ENCODE data around the gene PTPRN2. TPM values are rescaled to one million over a fixed set of nuclear protein-coding genes. Genes with fewer than 3 reads are reported as not detected.

Gene PTPRN2
- total RNA-seq, 1 experiment from 2014 or later = 1.7 TPM

- no peaks in the 10 kb centered on the region for H3K9me3 ChIP-seq (ENCODE audit: low read length)
- no peaks in the 10 kb centered on the region for H3K27me3 ChIP-seq (ENCODE audit: low read length)
- H3K27ac ChIP-seq (ENCODE audit: low read length) = no peak overlapping the region
- H3K79me2 ChIP-seq (ENCODE audit: low read length) = no peaks in the 10 kb centered on the region
- no peaks in the 10 kb centered on the region for H3K9me2 ChIP-seq (replicated peaks; ENCODE audit: insufficient read depth, low read length)
- DNase-seq = no peak
- no peak overlapping the region for H3K9ac ChIP-seq (ENCODE audit: low read length)
- H4K20me1 ChIP-seq (ENCODE audit: insufficient read depth, low read depth, low read length) = no peaks in the 10 kb centered on the region
- H3K4me3 ChIP-seq (ENCODE audit: low read length) = no peak overlapping the region
- no peak overlapping the region for H3K4me2 ChIP-seq (ENCODE audit: low read depth, low read length, poor library complexity, severe bottlenecking)
- no peaks in the 10 kb centered on the region for H3K36me3 ChIP-seq (ENCODE audit: insufficient read depth, low read length)
- H3K4me1 ChIP-seq (ENCODE audit: low read length) = no peaks in the 10 kb centered on the region
- no peak overlapping the region for H2AFZ ChIP-seq (ENCODE audit: low read length)
Measured at GRCh38 chr7:158320328-158320727, 267.3 kb downstream of the PTPRN2 start.

DNA sequence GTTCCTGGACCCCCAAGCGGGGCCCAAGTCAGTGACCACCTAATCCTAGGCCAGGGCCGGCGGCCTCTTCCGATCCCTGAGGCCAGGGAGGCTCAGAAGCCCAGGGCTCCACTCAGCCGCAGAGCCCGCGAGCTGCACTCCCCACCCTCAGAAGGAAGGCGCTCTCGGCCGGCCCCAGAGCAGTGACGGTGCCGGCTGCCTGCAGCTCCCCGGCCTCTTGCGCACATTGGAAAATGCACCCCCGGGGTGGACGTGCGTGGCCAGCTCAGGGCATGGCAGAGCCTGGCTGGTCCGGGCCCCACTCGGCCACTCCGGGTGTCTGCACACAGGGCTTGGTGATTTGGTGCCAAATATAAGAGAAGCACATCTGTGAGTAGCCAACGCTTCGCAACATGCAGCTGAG, 269.1 kb downstream of the PTPRN2 start:
- Histone ChIP-seq H3K9me3 (ENCODE audit: low read length) (no peaks in the 10 kb centered on the region), H3K79me2 (ENCODE audit: low read length) (no peaks in the 10 kb centered on the region), H3K9me2 (replicated peaks; ENCODE audit: insufficient read depth, low read length) (no peaks in the 10 kb centered on the region), H4K20me1 (ENCODE audit: insufficient read depth, low read depth, low read length) (no peaks in the 10 kb centered on the region), H3K27ac (ENCODE audit: low read length) (no peak overlapping the region), H3K27me3 (ENCODE audit: low read length) (no peaks in the 10 kb centered on the region), H2AFZ (ENCODE audit: low read length) (no peak overlapping the region), H3K4me2 (ENCODE audit: low read depth, low read length, poor library complexity, severe bottlenecking) (no peak overlapping the region), H3K36me3 (ENCODE audit: insufficient read depth, low read length) (no peaks in the 10 kb centered on the region), H3K9ac (ENCODE audit: low read length) (no peak overlapping the region), H3K4me1 (ENCODE audit: low read length) (no peaks in the 10 kb centered on the region), H3K4me3 (ENCODE audit: low read length) (no peak overlapping the region)
- no peak for DNase-seq

DNA sequence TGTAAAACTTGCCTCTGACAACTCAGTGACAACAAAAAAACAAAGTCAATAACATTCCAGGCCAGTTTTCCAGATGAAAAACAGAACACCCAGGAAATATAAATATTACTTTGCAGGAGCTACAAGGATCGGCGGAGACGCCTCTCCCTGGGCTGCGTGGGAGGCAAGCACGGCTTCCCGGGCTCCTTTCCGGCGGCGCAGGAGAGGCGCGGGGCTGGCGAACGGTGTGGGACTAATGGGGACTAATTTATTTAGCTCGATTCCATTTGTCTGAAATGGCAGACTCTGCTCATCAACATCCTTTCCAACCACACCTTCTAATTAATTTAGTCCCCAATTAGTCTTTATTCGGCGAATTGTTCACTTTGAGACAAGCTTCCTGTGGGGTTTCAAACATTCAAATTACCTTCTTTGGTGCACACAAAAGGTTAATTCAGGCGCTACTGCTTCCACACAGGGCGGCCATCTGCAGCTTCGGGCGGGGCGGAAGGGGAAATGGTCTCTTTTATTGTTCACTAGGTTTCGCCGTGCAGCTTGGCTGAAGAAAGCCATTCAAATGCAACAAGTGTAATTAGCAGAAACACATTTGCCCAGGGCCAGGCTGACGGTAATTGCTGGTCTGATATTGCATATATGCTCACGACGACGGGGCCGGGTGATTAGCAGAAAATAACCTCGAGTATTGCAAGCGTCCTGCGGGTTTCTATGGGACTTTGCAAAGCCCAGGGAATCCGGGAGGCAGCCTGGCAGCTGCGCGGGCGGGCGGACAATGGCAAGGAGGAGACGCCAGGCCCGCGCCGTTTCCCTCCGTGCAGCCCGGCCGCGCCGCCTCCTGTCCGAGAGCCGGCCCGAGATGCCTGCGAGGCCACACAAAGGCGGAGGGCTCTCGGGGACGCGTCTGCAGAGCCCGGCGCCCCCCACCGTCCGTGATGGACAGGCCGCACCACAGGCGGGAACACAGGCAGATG, 270.1 kb downstream of the PTPRN2 start:
- H3K9me3 ChIP-seq (ENCODE audit: low read length) = no peaks in the 10 kb centered on the region; the same call in 1 of the 2 replicates

GRCh38 chr7:158316466-158317031, 271.1 kb downstream of the PTPRN2 start:
- H3K27me3 ChIP-seq (ENCODE audit: low read length) = no peaks in the 10 kb centered on the region
- H3K4me3 ChIP-seq (ENCODE audit: low read length) = no peak overlapping the region
- H3K9me3 ChIP-seq (ENCODE audit: low read length) = no peaks in the 10 kb centered on the region; the same call in 1 of the 2 replicates
- H3K4me1 ChIP-seq (ENCODE audit: low read length) = no peaks in the 10 kb centered on the region
- H3K9ac ChIP-seq (ENCODE audit: low read length) = no peak overlapping the region
- no peak for DNase-seq
- no peaks in the 10 kb centered on the region for H3K79me2 ChIP-seq (ENCODE audit: low read length)
- no peaks in the 10 kb centered on the region for H4K20me1 ChIP-seq (ENCODE audit: insufficient read depth, low read depth, low read length)
- H3K36me3 ChIP-seq (ENCODE audit: insufficient read depth, low read length) = no peaks in the 10 kb centered on the region
- no peak overlapping the region for H3K27ac ChIP-seq (ENCODE audit: low read length)
- no peaks in the 10 kb centered on the region for H3K9me2 ChIP-seq (replicated peaks; ENCODE audit: insufficient read depth, low read length)
- no peak overlapping the region for H2AFZ ChIP-seq (ENCODE audit: low read length)
- H3K4me2 ChIP-seq (ENCODE audit: low read depth, low read length, poor library complexity, severe bottlenecking) = no peak overlapping the region

More for the DNA sequence above, 270.1 kb downstream of the PTPRN2 start:
- Histone ChIP-seq H3K9me2 (replicated peaks; ENCODE audit: insufficient read depth, low read length) (no peaks in the 10 kb centered on the region), H3K27me3 (ENCODE audit: low read length) (no peaks in the 10 kb centered on the region), H3K4me2 (ENCODE audit: low read depth, low read length, poor library complexity, severe bottlenecking) (no peak overlapping the region), H4K20me1 (ENCODE audit: insufficient read depth, low read depth, low read length) (no peaks in the 10 kb centered on the region), H3K9ac (ENCODE audit: low read length) (no peak overlapping the region), H3K79me2 (ENCODE audit: low read length) (no peaks in the 10 kb centered on the region), H3K27ac (ENCODE audit: low read length) (no peak overlapping the region), H3K4me1 (ENCODE audit: low read length) (no peaks in the 10 kb centered on the region), H2AFZ (ENCODE audit: low read length) (no peak overlapping the region), H3K4me3 (ENCODE audit: low read length) (no peak overlapping the region), H3K36me3 (ENCODE audit: insufficient read depth, low read length) (no peaks in the 10 kb centered on the region)
- no peak for DNase-seq

DNA sequence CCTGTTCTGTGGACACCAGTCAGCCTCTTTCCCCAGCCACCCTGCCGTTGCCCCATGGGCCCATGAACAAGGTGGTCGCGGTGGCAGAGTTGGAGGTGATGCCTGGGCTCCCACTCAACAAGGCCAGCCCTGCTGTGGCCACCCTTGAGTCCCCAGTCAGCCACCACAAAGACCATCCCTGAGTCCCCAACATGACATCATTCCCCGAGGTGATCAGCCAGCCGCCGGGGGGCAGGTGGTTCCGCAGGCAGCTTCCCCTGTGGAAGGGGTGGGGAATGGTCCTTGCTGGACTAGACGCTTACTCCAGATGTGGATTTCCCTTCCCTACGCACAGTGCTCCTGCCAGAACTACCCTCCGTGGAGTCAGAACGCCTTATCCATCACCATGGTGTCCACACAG, 271.7 kb downstream of the PTPRN2 start:
- Histone ChIP-seq H3K9ac (ENCODE audit: low read length) (no peak overlapping the region), H3K79me2 (ENCODE audit: low read length) (no peaks in the 10 kb centered on the region), H3K4me2 (ENCODE audit: low read depth, low read length, poor library complexity, severe bottlenecking) (no peak overlapping the region), H3K27ac (ENCODE audit: low read length) (no peak overlapping the region), H3K4me3 (ENCODE audit: low read length) (no peak overlapping the region), H3K9me2 (replicated peaks; ENCODE audit: insufficient read depth, low read length) (no peaks in the 10 kb centered on the region), H3K9me3 (ENCODE audit: low read length) (no peaks in the 10 kb centered on the region; the same call in 1 of the 2 replicates), H3K4me1 (ENCODE audit: low read length) (no peaks in the 10 kb centered on the region), H4K20me1 (ENCODE audit: insufficient read depth, low read depth, low read length) (no peaks in the 10 kb centered on the region), H3K27me3 (ENCODE audit: low read length) (no peaks in the 10 kb centered on the region), H3K36me3 (ENCODE audit: insufficient read depth, low read length) (no peaks in the 10 kb centered on the region), H2AFZ (ENCODE audit: low read length) (no peak overlapping the region)
- no peak for DNase-seq

GRCh38 chr7:158315326-158315725, 272.3 kb downstream of the PTPRN2 start:
- Histone ChIP-seq H3K36me3 (ENCODE audit: insufficient read depth, low read length) (no peaks in the 10 kb centered on the region), H3K9me2 (replicated peaks; ENCODE audit: insufficient read depth, low read length) (no peaks in the 10 kb centered on the region), H2AFZ (ENCODE audit: low read length) (no peak overlapping the region), H4K20me1 (ENCODE audit: insufficient read depth, low read depth, low read length) (no peaks in the 10 kb centered on the region), H3K27ac (ENCODE audit: low read length) (no peak overlapping the region), H3K9me3 (ENCODE audit: low read length) (no peaks in the 10 kb centered on the region; the same call in 1 of the 2 replicates), H3K9ac (ENCODE audit: low read length) (no peak overlapping the region), H3K4me1 (ENCODE audit: low read length) (no peaks in the 10 kb centered on the region), H3K27me3 (ENCODE audit: low read length) (no peaks in the 10 kb centered on the region), H3K4me3 (ENCODE audit: low read length) (no peak overlapping the region), H3K4me2 (ENCODE audit: low read depth, low read length, poor library complexity, severe bottlenecking) (no peak overlapping the region), H3K79me2 (ENCODE audit: low read length) (no peaks in the 10 kb centered on the region)
- no peak for DNase-seq

GRCh38 chr7:158314394-158314793, 273.2 kb downstream of the PTPRN2 start:
- no peaks in the 10 kb centered on the region for H3K27me3 ChIP-seq (ENCODE audit: low read length)

DNA sequence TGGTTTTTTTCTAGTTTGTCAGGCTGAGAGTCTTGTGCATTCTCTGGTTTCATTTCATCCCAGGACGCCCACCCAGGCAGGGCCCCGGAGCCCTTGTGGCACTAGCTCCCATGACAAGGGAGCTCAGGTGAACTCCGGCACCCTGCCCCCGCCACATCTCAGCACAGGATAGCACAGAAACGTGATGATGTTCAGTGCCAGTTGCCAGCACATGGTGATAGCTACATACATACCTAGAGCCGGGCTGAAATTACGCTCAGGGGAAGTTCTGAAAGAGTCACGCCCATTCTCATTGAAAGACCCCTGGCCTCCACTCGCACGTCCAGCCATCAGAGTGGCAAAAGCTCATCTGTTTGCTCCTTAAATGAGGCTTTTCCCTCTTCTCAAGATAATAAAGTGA, 273.7 kb downstream of the PTPRN2 start:
- Histone ChIP-seq H3K4me2 (ENCODE audit: low read depth, low read length, poor library complexity, severe bottlenecking) (no peak overlapping the region), H3K27me3 (ENCODE audit: low read length) (no peaks in the 10 kb centered on the region), H3K4me1 (ENCODE audit: low read length) (no peaks in the 10 kb centered on the region), H3K79me2 (ENCODE audit: low read length) (no peaks in the 10 kb centered on the region), H3K9ac (ENCODE audit: low read length) (no peak overlapping the region), H3K36me3 (ENCODE audit: insufficient read depth, low read length) (no peaks in the 10 kb centered on the region), H4K20me1 (ENCODE audit: insufficient read depth, low read depth, low read length) (no peaks in the 10 kb centered on the region), H3K9me3 (ENCODE audit: low read length) (no peaks in the 10 kb centered on the region; the same call in 1 of the 2 replicates), H3K27ac (ENCODE audit: low read length) (no peak overlapping the region), H3K9me2 (replicated peaks; ENCODE audit: insufficient read depth, low read length) (no peaks in the 10 kb centered on the region), H2AFZ (ENCODE audit: low read length) (no peak overlapping the region), H3K4me3 (ENCODE audit: low read length) (no peak overlapping the region)
- no peak for DNase-seq

More at GRCh38 chr7:158314394-158314793, 273.2 kb downstream of the PTPRN2 start:
- Histone ChIP-seq H3K9ac (ENCODE audit: low read length) (no peak overlapping the region), H3K9me3 (ENCODE audit: low read length) (no peaks in the 10 kb centered on the region; the same call in 1 of the 2 replicates), H3K9me2 (replicated peaks; ENCODE audit: insufficient read depth, low read length) (no peaks in the 10 kb centered on the region), H3K4me2 (ENCODE audit: low read depth, low read length, poor library complexity, severe bottlenecking) (no peak overlapping the region), H3K36me3 (ENCODE audit: insufficient read depth, low read length) (no peaks in the 10 kb centered on the region), H3K27ac (ENCODE audit: low read length) (no peak overlapping the region), H3K4me1 (ENCODE audit: low read length) (no peaks in the 10 kb centered on the region), H3K79me2 (ENCODE audit: low read length) (no peaks in the 10 kb centered on the region), H3K4me3 (ENCODE audit: low read length) (no peak overlapping the region), H4K20me1 (ENCODE audit: insufficient read depth, low read depth, low read length) (no peaks in the 10 kb centered on the region), H2AFZ (ENCODE audit: low read length) (no peak overlapping the region)
- DNase-seq = no peak
